ENCODE results near the gene PHKB.

PHKB gene

DNA sequence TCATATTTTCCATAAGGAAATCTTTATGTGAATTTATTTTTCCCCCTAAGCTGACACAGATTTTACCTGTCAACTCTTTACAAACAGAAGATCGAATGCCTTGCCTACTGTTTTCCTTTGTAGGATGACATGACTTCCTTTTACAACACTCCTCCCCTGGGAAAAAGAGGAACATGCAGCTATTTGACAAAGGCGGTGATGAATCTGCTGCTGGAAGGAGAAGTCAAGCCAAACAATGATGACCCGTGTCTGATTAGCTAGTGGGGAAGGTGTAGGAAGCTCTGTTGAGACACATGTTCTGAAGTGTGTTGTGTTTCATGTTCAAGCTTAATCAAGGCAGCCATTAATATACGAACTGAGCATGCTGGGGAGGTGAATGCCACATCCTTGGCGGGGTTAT, 238.0 kb downstream of the PHKB start:
- DNase-seq = no peak

DNA sequence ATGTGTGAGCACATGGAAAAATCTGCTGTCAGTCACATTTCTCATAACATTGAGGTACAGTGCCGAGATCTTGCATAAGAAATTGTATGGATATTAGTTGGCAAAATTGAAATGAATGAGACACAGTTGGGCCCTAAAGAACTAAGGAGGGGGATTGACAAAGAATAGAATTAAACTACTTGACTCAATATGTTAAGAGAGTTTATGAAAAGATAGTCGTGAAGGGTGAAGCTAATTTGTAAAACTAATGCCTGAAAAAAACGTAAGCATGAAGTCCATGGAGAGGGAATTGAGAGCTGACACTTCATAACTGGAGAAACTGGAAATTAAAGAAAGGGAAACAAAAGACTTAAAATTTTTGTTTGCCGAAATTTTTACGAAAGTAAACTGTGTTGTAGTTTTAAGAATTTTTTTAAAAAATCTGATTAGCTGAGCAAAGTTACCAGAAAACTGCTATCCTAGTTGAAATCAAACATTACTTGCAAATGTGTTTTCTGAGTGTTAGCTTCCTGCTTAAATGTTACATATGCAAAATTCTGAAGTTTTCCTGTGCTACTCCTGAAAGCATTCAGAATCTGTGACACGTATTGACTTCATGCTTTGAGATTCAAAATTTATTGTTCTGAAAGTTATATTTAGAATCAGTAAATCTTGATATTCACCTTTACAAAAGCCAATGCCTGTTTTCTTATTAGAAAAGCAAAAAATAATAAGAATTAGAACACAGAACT, 239.9 kb downstream of the PHKB start:
- no peak for DNase-seq

DNA sequence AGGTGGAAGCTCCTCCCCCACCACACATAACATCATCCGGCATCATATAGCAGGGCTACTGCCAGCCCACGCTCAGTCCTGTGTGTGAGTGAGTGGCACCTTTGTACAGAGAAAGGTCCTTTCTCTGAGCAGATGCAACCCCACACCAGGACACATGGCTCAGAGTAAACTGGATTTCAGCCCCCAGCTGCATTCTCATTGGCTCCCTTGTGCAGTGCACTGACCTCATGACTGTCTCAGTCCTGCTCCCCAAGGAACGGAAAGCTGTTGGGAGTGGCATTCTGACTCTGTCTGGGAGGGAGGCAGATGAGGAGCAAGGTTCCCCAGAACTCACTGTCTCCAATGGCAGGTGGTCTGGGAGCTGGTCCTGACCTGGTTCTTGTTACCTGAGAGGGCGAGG, 244.1 kb downstream of the PHKB start:
- DNase-seq = no peak

DNA sequence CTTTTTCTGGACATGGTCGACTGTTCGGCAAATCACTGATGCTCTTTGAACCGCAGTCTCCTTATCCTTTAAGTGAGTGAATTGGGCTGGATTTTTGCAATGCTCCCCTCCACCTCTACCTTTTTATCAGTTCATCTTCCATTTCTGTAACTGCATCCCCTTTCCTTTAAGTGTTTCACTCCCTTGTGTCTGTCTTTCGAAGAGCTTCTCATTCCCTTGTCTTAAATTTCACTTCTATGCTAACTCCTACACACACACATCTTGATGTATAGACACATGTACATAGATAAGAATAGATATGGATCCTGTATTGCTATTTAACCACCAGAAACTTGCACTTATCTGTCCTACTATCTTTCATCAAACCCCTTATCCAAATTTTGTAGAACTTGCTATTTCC, 250.7 kb downstream of the PHKB start:
- no peak for DNase-seq

DNA sequence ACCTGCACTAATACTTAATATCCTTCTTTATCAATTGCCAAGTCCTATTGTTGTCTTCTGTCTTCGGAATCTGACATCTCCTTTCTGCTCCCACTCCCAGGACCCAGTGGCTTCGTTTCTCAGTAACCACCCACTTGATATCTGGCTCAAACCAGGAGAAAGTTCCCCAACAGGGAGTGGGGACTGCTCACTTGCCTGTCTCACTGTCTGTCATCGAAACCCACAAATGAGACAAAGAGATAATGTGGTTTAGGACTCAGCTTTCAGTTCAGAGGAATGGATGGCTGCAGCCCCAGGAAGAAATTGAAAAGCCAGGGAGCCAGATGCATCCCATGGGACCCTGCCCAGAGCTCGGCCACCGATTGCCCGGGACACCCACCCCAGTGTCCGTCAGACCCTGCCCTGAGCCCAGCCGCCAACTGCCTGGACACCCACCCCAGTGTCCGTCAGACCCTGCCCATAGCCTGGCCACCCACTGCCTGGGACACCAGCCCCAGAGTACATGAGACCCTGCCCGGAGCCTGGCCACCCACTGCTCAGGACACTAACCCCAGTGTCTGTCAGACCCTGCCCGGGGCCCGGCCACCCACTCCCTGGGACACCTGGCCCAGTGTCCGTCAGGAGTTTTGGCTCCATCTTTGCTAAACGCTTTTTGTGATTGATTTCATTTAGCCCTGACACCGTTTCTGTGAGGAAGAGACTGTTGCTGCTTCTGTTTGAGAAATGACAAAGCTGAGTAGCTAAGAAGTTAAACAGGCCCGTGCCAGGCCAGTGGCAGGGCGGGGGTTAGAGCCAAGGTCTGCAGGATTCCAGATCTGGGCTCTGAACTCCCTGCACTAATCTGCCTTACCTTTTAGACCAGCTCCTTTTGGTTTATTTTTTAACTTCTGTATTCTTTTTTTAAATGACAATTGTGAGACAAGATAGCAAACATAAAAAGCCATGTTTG, 251.4 kb downstream of the PHKB start:
- no peak for DNase-seq

DNA sequence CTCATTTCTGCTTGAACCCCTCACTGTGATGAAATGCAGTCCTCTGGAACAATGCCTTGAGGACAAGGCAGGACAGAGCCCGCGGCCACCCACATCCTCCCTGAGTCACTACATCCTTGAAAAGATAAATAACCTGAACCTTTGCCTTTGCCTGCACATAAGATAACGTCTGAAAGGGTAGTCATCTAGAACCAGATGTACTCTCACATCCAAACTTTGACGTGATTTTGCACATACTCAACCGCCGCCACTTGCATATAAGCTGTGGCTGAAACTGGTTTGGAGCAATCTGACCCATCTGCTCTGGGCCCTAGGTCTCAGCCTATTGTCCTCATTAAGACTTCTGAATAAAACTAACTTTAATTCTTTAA, 252.1 kb downstream of the PHKB start:
- no peak for DNase-seq

DNA sequence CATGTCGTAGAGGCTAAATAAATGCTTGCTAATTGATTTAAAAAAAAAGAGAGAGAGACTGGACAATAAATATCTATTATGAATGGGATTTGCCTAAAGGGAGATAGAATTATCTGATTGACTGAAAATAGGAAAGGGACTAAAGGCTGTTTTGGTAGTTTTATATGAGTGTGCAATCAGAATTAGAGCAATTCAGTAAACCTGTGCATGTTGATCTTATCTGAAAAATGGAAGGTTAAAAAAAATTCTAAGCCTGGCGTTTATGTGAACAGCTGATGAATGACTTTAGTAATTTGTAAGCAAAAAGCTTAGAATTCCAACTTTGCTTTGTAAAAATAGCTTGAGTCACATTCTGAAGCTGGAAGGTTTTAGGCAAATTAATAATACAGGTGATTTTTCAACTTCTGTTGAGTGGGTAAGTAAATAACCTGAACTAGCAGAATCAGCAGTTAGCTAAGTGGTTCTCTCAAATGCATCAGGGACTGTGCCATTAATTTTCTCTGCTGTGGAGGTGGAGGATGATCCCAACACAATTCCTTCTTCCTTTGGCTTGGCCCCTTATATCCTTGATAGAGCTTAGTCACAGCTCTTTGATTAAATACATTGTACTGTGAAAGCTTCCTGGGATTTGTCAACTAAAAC, 254.4 kb downstream of the PHKB start:
- no peak for DNase-seq

DNA sequence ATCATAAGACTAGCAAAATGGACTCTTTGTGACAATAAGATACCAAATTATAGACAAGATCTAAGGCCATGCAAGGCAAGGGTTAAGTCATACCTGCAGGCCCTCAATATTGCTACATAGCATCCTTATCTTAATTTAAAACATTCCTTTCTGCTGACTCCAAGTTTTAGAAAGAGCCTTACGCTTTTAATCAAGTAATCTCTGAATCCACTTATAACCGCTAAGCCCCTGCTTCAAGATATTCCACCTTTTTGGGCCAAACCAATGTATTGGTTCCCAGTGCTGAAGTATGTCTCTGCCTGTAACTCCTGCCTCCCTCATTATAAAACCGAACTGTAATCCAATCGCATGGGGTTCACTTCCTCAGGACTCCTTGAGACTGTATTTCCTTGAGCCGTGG, 255.4 kb downstream of the PHKB start:
- no peak for DNase-seq

DNA sequence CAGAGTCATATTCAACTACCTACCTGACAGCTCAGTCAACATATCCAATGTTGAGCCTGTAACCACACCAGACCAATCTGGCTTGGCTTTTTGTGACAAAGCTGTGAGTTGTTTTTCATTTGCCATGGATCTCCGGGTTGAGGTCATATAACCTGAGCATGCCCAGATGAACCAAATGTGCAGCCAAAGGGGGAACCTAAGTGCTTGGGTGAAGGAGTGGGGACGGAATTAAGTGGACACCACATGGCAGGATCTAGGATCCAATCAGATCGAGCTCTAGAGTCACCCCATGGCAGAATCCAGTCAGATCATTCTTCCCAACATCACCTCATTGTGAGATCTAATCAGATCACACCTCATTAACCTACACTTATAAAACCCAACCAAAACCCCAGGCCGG, 258.6 kb downstream of the PHKB start:
- DNase-seq = no peak

DNA sequence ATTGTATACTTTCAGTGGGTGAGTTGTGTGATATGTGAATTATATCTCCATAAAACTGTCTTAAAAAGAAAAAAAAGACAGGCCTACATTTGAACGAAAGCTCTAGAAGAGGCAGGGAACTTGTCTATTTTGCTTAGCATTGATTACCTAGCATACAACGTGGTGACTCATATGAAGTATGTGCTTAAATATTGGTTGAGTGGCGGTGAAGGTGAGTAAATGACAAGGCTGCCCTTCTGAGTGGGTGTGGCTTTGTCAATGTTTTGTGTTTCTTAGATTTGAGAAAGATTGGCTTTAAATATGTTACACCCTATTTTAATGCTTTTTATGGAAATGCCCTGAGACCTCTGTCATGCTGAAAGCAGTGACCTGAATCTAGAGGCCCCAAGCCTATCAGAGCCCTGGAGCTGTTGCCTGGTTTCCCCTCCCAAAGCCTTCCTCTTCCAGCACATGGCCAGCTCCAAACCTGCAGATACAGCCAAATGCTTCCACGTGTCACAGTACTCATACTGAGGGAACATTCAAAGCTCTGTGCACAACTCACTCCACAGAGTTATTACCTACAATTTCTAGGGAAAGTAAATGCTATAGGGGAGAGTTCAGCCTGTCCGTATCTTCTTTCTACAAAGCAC, 260.0 kb downstream of the PHKB start:
- no peak for DNase-seq

DNA sequence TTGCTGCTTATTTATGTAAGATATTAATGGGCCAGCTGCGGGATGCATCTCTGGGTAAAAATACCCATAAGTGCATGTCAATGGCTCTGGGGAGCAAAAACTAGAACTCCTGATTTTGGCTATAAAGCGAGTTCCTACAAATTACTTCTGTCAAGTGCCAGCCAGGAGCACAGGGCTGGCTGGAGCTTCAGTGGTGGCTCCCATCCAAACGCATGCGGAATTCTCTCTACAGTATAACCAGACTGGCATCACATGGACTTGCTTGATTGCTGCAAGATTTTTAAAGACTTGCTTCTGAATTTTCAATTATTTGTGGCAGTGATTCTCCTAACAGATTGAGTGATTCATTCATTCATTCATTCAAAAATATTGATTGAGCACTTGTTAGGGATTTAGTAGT, 260.9 kb downstream of the PHKB start:
- DNase-seq = no peak

DNA sequence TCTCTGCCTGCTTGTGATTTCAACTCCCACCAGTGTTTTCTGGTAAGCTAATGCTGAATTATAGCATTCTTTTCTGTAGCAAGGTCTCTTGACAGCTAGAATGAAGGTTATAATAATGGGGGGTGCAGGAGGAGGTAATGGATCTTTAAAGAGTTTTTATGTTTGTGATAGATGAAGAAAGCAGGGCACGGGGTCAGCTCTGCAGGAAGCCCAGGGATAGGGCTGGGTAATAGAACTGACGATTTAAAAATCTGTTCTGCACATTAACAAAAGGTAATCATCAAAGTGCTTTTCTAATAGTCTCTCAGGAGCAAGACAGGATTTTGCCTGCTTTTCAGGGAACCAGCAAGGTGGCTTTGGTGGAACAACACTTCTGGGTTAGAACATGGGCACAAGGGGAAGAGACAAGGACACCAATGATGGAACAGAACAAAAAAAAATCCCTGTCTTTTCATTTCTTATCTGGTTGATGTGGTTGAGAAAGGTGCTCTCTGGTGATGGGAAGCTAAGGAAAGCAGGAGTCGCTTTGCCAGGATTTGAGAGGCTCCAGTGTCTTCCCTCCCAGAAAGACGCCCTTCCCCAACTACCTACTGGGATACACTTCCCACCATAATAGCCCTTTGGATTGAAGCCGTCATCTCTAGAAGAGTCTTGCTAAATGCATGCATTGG, 263.1 kb downstream of the PHKB start:
- no peak for DNase-seq

DNA sequence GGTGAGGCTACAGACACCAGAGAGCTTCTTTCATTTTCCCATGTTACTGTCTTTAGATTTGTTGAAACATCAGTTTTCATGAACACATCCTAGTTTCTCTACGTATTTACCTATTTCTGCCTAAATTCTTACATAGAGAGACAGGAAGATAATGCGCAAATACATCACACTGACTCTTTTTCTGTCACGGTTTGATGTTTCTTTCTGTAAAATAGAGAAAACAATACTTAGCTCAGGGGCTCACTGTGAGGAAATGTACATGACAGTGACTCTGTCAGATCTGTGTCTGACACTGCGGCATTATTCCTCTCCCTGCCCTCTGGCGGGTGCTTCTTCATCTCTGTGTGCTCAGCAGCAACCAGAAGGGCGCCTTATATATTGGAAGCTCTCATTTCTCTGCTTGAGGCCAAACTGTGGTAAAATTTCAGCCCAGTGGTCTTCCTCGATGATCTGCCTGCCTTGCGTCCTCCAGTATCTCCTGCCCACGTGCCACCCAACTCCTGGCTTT, 264.1 kb downstream of the PHKB start:
- DNase-seq = no peak

DNA sequence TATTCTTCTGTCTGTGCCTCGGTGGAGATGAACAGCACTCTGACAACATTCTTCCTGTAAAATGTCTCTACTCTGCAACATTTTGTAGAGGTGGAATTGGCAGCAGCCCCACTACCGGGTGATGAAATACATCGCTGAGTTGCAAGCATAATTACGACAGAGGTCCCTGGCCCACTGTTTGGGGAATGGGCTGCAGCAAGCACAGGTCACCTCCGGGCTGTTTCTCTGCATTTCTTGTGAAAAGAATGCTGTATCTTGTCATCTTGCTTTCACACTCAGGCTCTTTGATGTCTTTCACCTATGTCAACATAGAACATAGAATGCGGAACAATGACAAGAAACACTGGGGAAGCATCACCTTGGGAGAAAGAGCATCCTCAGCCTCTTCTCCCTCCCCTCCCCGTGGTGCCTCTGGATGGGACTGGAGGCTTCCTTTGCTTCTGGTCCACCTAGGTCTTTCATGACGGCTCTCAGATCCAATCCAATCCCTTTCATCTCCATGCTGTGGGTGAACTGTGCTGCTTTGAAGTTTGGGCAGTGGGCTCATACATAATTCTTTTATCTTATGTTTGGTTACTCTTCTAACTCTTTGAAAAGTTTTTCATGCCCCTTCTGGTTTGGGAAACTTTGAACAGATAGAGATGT, 265.0 kb downstream of the PHKB start:
- DNase-seq = no peak

DNA sequence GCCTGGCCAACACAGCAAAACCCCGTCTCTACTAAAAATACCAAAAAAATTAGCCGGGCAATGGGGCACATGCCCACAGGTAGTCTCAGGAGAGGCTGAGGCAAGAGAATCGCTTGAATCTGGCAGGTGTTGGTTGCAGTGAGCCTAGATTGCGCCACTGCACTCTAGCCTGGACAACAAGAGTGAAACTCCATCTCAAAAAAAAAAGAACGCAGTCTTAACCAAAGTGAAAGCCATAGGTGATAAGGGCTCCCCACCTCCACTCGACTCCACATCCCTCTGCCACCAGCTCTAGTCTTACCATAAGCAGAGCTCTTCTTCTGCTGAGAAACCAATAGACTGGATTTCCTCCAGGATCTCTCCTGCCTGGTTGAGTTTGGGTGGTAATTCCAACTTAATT, 266.0 kb downstream of the PHKB start:
- no peak for DNase-seq

DNA sequence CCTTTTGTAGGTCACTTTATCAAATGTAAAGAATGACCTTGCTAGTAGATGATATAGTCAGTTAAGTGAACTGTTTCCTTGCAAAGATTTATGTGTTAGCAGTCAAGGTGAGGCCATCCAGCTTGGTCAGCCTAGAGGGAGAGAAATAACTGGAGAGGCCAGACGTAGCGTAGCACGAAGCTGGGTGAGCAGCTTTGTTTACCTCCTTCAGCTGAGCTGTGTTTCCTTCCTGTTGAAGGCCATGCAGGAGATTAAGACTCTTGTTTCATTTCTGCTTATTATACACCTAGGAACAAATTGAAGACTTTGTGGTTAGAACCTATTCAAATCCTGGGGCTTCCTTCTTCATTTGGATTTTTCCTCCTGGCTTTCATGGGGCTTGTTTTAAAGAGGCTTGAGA, 267.1 kb downstream of the PHKB start:
- DNase-seq = no peak

DNA sequence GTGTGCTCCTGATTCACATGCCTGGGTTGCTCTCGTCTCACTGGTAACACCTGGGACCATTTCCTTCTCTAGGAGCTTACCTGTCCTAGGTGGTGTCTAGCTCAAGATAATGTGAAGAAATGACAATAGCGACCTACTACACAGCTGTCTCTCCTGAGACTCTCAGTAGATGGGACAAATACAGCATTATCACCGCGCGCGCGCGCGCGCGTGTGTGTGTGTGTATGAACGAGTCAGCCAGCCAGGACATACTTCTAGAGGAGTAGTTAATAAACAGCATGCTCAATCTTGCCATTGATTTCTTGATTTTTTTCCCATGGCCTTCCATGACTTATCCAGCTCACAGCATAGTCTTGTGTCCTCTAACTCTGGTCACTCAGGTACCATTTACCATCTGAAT, 268.6 kb downstream of the PHKB start:
- DNase-seq = no peak

DNA sequence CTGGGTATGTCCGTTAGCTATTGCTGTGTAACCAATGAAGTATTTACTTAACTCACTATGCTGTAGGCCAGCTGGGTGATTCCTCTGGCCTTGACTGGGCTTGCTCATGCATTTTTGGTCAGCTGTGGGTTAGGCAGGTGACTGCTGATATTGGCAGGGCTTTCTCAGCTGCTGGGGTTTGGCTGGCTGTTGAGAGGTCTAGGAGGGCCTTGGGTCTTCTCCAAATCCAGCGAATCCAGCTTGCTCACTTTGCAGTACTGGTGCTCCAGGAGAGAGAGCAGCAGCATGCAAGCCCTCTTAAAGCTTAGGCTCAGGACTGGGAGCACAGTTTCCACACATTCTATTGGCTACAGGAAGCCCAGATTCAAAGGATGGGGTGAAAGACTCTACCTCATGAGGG, 270.1 kb downstream of the PHKB start:
- no peak for DNase-seq

DNA sequence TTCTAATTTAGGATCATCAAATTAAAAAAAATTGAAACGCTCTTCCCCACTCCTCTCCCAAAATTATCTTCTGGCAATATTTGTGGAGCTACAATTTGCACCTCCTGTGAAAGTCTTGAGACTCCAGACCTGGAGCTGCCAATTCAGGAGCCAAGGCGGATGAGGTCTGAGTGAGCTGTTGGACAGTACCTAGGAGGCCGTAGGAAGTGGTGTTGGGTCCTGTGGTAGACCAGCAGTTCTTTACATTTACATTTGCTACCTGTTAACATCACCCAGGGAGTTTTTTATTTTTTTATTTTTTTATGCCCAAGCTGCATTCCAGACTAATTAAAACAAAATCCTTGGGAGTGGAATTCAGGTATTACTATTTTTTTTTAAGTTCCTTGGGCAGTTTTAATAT, 271.0 kb downstream of the PHKB start:
- DNase-seq = no peak

DNA sequence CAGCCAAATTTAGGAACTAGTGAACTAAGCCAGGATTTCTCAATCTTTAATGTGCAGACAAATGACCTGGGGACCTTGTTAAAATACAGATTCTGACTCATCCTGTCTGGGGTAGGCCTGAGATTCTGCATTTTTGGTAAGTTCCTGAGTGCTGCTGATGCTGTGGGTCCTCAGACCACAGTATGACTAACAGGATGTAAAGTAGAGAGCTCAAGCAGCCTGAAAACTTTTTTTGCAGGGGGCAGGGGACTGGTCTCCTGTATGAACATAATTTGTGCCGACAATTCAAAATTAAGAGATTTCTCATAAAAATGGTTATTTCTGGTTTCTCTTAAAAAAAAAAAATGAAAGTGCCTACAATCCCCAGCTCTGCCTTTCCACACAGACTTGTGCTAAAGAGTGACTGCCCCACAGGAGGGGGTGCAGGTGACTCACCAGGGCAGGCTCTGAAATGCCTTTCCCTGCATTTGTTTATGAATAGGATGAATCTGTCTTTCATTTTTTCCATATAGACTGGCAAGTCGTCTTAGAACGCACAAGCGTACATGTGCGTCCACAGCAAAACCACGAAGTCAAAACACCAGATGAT, 271.5 kb downstream of the PHKB start:
- DNase-seq = no peak

DNA sequence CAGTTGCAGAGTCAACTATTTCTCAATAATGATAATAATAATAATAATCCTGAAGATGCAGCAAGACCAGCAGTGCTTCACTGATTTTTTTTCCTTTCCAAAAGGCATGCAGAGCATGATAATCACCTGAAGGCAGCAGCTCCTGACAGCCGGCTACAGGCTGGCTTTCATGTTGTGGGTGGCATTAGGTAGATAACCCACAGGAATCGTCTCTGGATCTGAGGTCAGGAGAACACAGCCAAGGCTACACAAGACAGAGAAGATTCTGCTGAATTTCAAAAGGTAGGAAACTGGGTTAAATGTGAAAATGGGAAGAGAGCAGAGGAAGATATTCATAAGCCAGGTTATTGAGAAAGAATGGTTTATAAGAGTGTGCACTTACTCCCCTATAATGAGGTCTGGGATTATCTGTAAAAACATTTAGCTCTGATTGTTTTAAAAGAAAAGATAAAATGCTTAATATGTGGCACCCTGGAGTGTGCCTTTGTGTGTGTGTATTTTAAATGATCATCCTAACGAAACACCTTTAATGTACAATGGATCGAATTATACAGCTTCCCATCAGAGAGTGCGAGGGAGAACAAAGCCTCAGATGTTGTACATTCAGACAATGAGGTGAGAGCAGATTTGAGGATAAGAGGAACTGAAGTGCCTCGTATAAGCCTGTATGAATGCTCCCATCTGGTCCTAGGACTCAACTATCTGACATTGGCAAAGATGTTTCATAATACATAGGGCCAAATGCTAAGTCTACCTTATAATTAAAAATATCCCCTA, 273.1 kb downstream of the PHKB start:
- no peak for DNase-seq
